Nephron (organoid): Measurements from ENCODE around the gene ZBTB44.

Source experiments
- H3K27ac Mint-ChIP-seq, 3 experiments: 2 replicates each; pipeline ENCODE4 v1.8.0; 2020; ENCODE audit warnings: mixed read lengths in 3 of 3, mild to moderate bottlenecking in 2 of 3, moderate library complexity in 1 of 3
- H3K27me3 Mint-ChIP-seq: 2 replicates; pipeline ENCODE4 v1.8.0; 2021; ENCODE audit warnings: low read depth, mild to moderate bottlenecking, moderate library complexity, mixed read lengths
- H3K36me3 Mint-ChIP-seq: 2 replicates; pipeline ENCODE4 v1.8.0; 2020; ENCODE audit warnings: low read depth, mixed read lengths
- H3K4me1 Mint-ChIP-seq: 2 replicates; pipeline ENCODE4 v1.8.0; 2020; ENCODE audit warnings: mixed read lengths
- H3K4me3 Mint-ChIP-seq, 3 experiments: 2 replicates each; pipeline ENCODE4 v1.8.0; 2020; ENCODE audit warnings: mild to moderate bottlenecking in 3 of 3, mixed read lengths in 3 of 3, moderate library complexity in 2 of 3
- H3K9me3 Mint-ChIP-seq: 2 replicates; pipeline ENCODE4 v1.8.0; 2020; ENCODE audit warnings: mixed read lengths
- CTCF ChIP-seq, 3 experiments: fragments of 200-600 bp; sonication (generic); IDR thresholded peaks; one replicate each; pipeline ENCODE4 v1.5.0; 2021; ENCODE audit warnings: antibody characterized with exemption in 3 of 3; ENCODE audit not compliant: unreplicated experiment in 3 of 3

Gene ZBTB44

GRCh38 chr11:130314750-130315285, at the start of gene ZBTB44:
ZBTB44 (minus strand) TSS chr11:130314917; CDS start chr11:130261873, 53,044 bp downstream.
- Mint-ChIP-seq H3K9me3 (peaks cover 3% of the 10 kb centered on the region), H3K36me3 (no peaks in the 10 kb centered on the region), H3K27me3 (no peaks in the 10 kb centered on the region), H3K4me1 (peaks cover 46% of the 10 kb centered on the region), H3K27ac (peak within 1 kb of the TSS; percentile 89 to 98 (median 98)), H3K4me3 (peak within 1 kb of the TSS; percentile 95 to 99 (median 98))
- TF ChIP-seq CTCF (IDR thresholded peaks at IDR 0.05; ENCODE audit: unreplicated experiment in 3 of 3) = no peak

- Mint-ChIP-seq H3K36me3 (no peaks in the 10 kb centered on the region), H3K27ac (no peak overlapping the region), H3K9me3 (peaks cover 12% of the 10 kb centered on the region), H3K27me3 (no peaks in the 10 kb centered on the region), H3K4me1 (peaks cover 13% of the 10 kb centered on the region), H3K4me3 (no peak overlapping the region)
- TF ChIP-seq CTCF (IDR thresholded peaks at IDR 0.05; ENCODE audit: unreplicated experiment in 3 of 3) = no peak
Measured at GRCh38 chr11:130359419-130359818, 44.7 kb upstream of the ZBTB44 start.

- no peak for TF ChIP-seq CTCF (IDR thresholded peaks at IDR 0.05; ENCODE audit: unreplicated experiment in 3 of 3)
- Mint-ChIP-seq H3K27ac (no peak overlapping the region), H3K4me3 (no peak overlapping the region), H3K9me3 (peaks cover 18% of the 10 kb centered on the region), H3K27me3 (no peaks in the 10 kb centered on the region), H3K4me1 (peaks cover 5% of the 10 kb centered on the region), H3K36me3 (no peaks in the 10 kb centered on the region)
Measured at GRCh38 chr11:130358398-130358797, 43.7 kb upstream of the ZBTB44 start.

GRCh38 chr11:130347261-130347660, 32.5 kb upstream of the ZBTB44 start:
- no peak for TF ChIP-seq CTCF (IDR thresholded peaks at IDR 0.05; ENCODE audit: unreplicated experiment in 3 of 3)
- Mint-ChIP-seq H3K9me3 (peaks cover 6% of the 10 kb centered on the region), H3K4me1 (no peaks in the 10 kb centered on the region), H3K27ac (no peak overlapping the region), H3K4me3 (no peak overlapping the region), H3K27me3 (peaks cover 3% of the 10 kb centered on the region), H3K36me3 (no peaks in the 10 kb centered on the region)

GRCh38 chr11:130344841-130345240, 30.1 kb upstream of the ZBTB44 start:
- Mint-ChIP-seq H3K27me3 (peaks cover 3% of the 10 kb centered on the region), H3K4me3 (no peak overlapping the region), H3K9me3 (peaks cover 15% of the 10 kb centered on the region), H3K36me3 (no peaks in the 10 kb centered on the region), H3K4me1 (no peaks in the 10 kb centered on the region), H3K27ac (no peak overlapping the region)
- TF ChIP-seq CTCF (IDR thresholded peaks at IDR 0.05; ENCODE audit: unreplicated experiment in 3 of 3) = no peak

- peaks cover 3% of the 10 kb centered on the region for H3K27me3 Mint-ChIP-seq
- peaks cover 25% of the 10 kb centered on the region for H3K9me3 Mint-ChIP-seq
- no peaks in the 10 kb centered on the region for H3K4me1 Mint-ChIP-seq
- no peak overlapping the region for H3K4me3 Mint-ChIP-seq
- no peak for TF ChIP-seq CTCF (IDR thresholded peaks at IDR 0.05; ENCODE audit: unreplicated experiment in 3 of 3)
- H3K36me3 Mint-ChIP-seq = no peaks in the 10 kb centered on the region
- H3K27ac Mint-ChIP-seq = no peak overlapping the region
Measured at GRCh38 chr11:130340671-130341319, 26.1 kb upstream of the ZBTB44 start.
